A673 (cell line): ENCODE results near the gene IL12RB1. TPM values are rescaled to one million over a fixed set of nuclear protein-coding genes. Genes with fewer than 3 reads are reported as not detected.

ENCODE experiments used
- Bru-seq: library from RNA; stranded (reverse); fragments of 400-500 nt; gene quantifications from one replicate; lab custom pipeline; 2021; lab: Mats Ljungman, UMichigan
- BruChase-seq, 2 experiments: library from RNA; stranded (reverse); fragments of 400-500 nt; gene quantifications; one replicate each; lab custom pipeline; 2021; lab: Mats Ljungman, UMichigan
- BruUV-seq: library from RNA; stranded (reverse); fragments of 400-500 nt; replicated peaks from 2 replicates; lab custom pipeline; 2021; lab: Mats Ljungman, UMichigan
- CTCF ChIA-PET: fragments of 300-600 bp; sonication (Branson Sonifier 250); formaldehyde crosslinking; loops from one replicate; lab custom pipeline; 2022; ENCODE audit warnings: antibody characterized with exemption; lab: Charles Lee
- POLR2A ChIA-PET: fragments of 300-600 bp; sonication (Branson Sonifier 250); formaldehyde crosslinking; loops from one replicate; lab custom pipeline; 2022; ENCODE audit warnings: antibody characterized with exemption; ENCODE audit not compliant: low non-redundant PET; lab: Charles Lee
- DNase-seq: peaks from one replicate; pipeline ENCODE4 v3.0.0-alpha.2; 2015; ENCODE audit warnings: low spot score
- H3K27ac ChIP-seq: fragments of 200-600 bp; sonication (generic); 2 replicates; pipeline ENCODE4 v1.5.1; 2016; ENCODE audit warnings: mixed run types, low read depth, mild to moderate bottlenecking, mixed read lengths, antibody characterized with exemption, low read length; ENCODE audit not compliant: poor library complexity, severe bottlenecking
- H3K27me3 ChIP-seq: fragments of 200-600 bp; sonication (generic); replicated peaks from 2 replicates; pipeline ENCODE4 v1.6.1; 2017; ENCODE audit warnings: mixed run types, low read depth, mild to moderate bottlenecking, mixed read lengths, antibody characterized with exemption, low read length; ENCODE audit not compliant: insufficient read depth, poor library complexity
- H3K36me3 ChIP-seq: fragments of 200-600 bp; sonication (generic); 2 replicates; pipeline ENCODE4 v1.6.1; 2016; ENCODE audit warnings: mixed run types, mild to moderate bottlenecking, mixed read lengths, antibody characterized with exemption, low read length; ENCODE audit not compliant: insufficient read depth, poor library complexity, severe bottlenecking
- H3K4me1 ChIP-seq: fragments of 200-600 bp; sonication (generic); 2 replicates; pipeline ENCODE4 v1.6.1; 2017; ENCODE audit warnings: mixed run types, mild to moderate bottlenecking, mixed read lengths, antibody characterized with exemption, low read length; ENCODE audit not compliant: insufficient read depth, poor library complexity, severe bottlenecking
- H3K4me3 ChIP-seq: fragments of 200-600 bp; sonication (generic); 2 replicates; pipeline ENCODE4 v1.5.1; 2016; ENCODE audit warnings: low read depth, mixed run types, mild to moderate bottlenecking, mixed read lengths, low read length; ENCODE audit not compliant: poor library complexity, severe bottlenecking
- H3K9me3 ChIP-seq: fragments of 200-600 bp; sonication (generic); 2 replicates; pipeline ENCODE4 v1.6.1; 2016; ENCODE audit warnings: mixed run types, low read depth, mild to moderate bottlenecking, mixed read lengths, antibody characterized with exemption, low read length; ENCODE audit not compliant: poor library complexity, severe bottlenecking
- EZH2 ChIP-seq: fragments of 200-600 bp; sonication (generic); IDR thresholded peaks from 2 replicates; pipeline ENCODE4 v1.6.1; 2017; ENCODE audit warnings: borderline replicate concordance, low read depth, mild to moderate bottlenecking, mixed read lengths, antibody characterized with exemption, low read length; ENCODE audit not compliant: poor library complexity, severe bottlenecking
- intact Hi-C: fragments of 100-400 bp; cut with micrococcal nuclease; formaldehyde crosslinking; loops from one replicate; pipeline ENCODE4 v1.10.0; 2022; ENCODE audit not compliant: unreplicated experiment
- long read RNA-seq: library from polyadenylated mRNA; stranded (forward); transcript quantifications from one replicate; pipeline ENCODE4 v2.0.0, GENCODE V29; 2022
- total RNA-seq: library from RNA; stranded (reverse); gene quantifications from 2 replicates; pipeline ENCODE4 v1.2.3, GENCODE V29; 2021
- TF ChIP-seq, protein P1 (sequence below): fragments of 300-800, 200-600 bp; sonication (generic); conservative IDR thresholded peaks from 2 replicates; pipeline ENCODE4 v1.5.1; 2017; ENCODE audit warnings: low read depth, mild to moderate bottlenecking, antibody characterized with exemption, low read length, moderate library complexity, mixed read lengths

The IL12RB1 gene
- total RNA-seq (not detected in 2 replicates), Bru-seq, nascent RNA (not detected), BruChase-seq, experiment 1, labeled RNA remaining after a 2-hour chase (not detected), BruChase-seq, experiment 2, labeled RNA remaining after a 6-hour chase (not detected)
- long read RNA-seq: 0 reads

DNA sequence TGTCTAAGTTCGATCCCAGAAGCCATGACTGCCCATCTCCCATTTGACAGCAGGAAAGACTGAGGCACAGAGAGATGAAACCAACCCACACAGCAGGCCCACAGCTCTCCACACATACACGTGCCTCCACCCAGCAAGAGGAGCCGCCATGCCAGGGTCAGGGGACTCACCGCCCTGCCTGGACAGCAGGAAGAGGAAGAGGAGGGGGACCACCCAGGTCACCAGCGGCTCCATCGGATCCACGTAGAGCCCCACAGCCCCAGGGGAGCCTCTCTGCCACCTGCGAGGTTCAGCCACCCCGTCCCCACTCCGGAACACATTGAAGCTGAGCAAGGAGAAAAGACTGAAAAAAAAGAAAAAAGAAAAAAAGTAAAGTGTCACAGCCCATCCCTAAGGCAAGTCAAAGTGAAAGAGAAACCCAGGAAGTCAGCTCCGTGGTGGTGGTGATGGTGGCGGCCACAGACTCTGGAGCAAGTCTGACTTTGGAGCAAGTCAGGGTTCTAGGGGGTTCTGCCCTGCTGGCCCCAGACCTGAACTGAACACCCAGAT, at the start of gene IL12RB1:
Gene IL12RB1 (minus strand): TSS at position 345 of the 549 bp plus-strand sequence. CDS start 111 bp downstream, at position 234.
- Histone ChIP-seq H3K27ac (no peak within 1 kb of the TSS), H3K4me1 (no peaks in the 10 kb centered on the region), H3K27me3 (no peaks in the 10 kb centered on the region), H3K36me3 (no peaks in the 10 kb centered on the region), H3K9me3 (no peaks in the 10 kb centered on the region), H3K4me3 (no peak within 1 kb of the TSS)
- BruUV-seq: no TSS peak
- CTCF ChIA-PET: no interaction called here
- no peak for DNase-seq
- TF ChIP-seq EZH2: no peak
- TF ChIP-seq, protein P1, sequence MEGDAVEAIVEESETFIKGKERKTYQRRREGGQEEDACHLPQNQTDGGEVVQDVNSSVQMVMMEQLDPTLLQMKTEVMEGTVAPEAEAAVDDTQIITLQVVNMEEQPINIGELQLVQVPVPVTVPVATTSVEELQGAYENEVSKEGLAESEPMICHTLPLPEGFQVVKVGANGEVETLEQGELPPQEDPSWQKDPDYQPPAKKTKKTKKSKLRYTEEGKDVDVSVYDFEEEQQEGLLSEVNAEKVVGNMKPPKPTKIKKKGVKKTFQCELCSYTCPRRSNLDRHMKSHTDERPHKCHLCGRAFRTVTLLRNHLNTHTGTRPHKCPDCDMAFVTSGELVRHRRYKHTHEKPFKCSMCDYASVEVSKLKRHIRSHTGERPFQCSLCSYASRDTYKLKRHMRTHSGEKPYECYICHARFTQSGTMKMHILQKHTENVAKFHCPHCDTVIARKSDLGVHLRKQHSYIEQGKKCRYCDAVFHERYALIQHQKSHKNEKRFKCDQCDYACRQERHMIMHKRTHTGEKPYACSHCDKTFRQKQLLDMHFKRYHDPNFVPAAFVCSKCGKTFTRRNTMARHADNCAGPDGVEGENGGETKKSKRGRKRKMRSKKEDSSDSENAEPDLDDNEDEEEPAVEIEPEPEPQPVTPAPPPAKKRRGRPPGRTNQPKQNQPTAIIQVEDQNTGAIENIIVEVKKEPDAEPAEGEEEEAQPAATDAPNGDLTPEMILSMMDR: no peak
- POLR2A ChIA-PET: no interaction called here
- intact Hi-C loops: no loop called here

DNA sequence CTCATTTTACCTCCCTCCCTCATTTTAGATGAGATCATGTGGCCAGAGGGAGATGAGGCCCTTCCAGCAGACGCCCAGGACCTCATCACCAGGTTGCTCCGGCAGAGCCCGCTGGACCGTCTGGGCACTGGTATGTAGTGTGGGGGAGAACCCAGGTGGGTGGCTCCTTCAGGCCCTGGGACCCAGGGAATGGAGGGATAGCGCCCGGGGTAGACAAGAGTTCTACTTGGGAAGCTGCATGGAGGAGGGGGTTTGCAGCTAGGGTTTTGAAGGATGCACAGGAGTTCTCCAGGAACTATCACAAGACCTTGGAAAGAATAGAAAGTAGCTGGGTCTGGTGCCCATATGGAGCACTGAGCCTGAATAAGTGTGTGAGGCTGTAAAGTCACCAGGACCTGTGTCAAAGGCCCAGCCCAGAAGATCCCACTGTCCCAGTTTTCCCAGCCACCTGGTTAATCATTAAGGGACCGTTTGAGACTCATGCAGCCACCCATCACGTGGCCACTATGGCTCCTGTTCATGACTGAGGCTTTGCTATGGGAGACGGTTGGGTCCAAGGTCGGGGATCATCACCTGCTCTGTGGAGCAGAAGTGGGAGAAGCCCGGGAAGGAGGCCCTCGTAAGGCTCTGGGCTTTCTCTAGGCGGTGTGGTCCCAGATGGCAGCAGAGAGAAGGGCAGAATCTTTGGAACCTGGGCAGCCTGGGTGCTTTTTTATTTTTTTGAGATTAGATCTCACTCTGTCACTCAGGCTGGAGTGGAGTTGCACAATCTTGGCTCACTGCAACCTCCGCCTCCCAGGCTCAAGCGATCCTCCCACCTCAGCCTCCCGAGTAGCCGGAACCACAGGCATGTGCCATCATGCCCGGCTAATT, 49.2 kb upstream of the IL12RB1 start:
- no peak overlapping the region for H3K4me3 ChIP-seq
- no peaks in the 10 kb centered on the region for H3K9me3 ChIP-seq
- H3K36me3 ChIP-seq: peaks cover under 1% of the 10 kb centered on the region
- CTCF ChIA-PET: no interaction called here
- intact Hi-C loops: no loop called here
- no peak overlapping the region for H3K27ac ChIP-seq
- no peaks in the 10 kb centered on the region for H3K27me3 ChIP-seq
- POLR2A ChIA-PET: no interaction called here
- H3K4me1 ChIP-seq: no peaks in the 10 kb centered on the region
- BruUV-seq: no TSS peak
- no peak for DNase-seq
- no peak for TF ChIP-seq EZH2
- TF ChIP-seq, protein P1: no peak

DNA sequence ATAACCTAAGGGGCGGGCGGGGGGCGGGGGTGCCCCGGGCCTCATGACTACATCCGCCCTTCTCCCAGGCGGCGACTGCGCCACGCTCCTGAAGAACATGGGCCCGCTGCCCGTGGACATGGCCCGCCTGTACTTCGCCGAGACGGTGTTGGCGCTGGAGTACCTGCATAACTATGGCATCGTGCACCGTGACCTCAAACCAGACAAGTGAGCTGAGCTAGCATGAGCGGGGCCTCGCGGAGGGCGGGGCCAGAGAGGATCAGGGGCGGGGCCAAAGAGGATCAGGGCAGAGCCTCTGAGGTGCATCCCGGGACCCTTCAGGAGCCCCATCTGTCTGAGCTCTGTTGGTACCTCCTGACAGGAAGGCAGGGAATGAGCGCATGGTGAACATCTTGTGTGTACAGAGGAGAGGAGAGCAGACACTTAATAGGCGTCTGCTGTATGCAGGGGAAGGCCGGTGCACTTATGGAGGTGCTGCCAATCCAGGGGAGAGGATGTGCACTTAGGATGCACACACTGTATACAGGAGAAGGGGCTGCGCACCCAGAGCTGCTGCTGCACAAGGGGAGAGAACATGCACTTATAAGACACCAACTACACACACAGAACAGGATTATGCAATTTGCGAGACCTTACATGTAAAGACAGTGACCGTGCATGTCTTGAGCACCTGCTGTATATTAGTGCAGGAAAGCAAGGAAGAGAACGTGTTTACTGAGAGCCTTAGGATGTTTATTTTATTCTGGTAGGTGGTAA, 45.3 kb upstream of the IL12RB1 start:
- no peaks in the 10 kb centered on the region for H3K36me3 ChIP-seq
- H3K27ac ChIP-seq: no peak overlapping the region
- H3K4me1 ChIP-seq: no peaks in the 10 kb centered on the region
- H3K27me3 ChIP-seq: no peaks in the 10 kb centered on the region
- ChIA-PET POLR2A (no interaction called here), CTCF (interaction anchor here (0.5 kb wide), 1 partner anchor 10 kb away, joined by 7 read pairs; no protein-coding TSS in a partner anchor)
- DNase-seq: peak; percentile 45
- TF ChIP-seq EZH2: no peak
- TF ChIP-seq, protein P1: no peak
- intact Hi-C loops: no loop called here
- BruUV-seq: no TSS peak
- no peak overlapping the region for H3K4me3 ChIP-seq
- H3K9me3 ChIP-seq: no peaks in the 10 kb centered on the region
